ENCODE measurements around the gene TMEM50A. TPM values are rescaled to one million over a fixed set of nuclear protein-coding genes. Genes with fewer than 3 reads are reported as not detected.

The TMEM50A gene
- 94.5 and 106 TPM in 2 replicates for total RNA-seq

GRCh38 chr1:25338188-25338981 lies at the start of gene TMEM50A:
TMEM50A (plus strand) TSS chr1:25338334; CDS start chr1:25340487, 2,153 bp downstream.

Other genes with a start within 250 kb of the TMEM50A start
- 21.3 TPM in 2 replicates for gene SYF2, start 105.8 kb upstream of the TMEM50A start, total RNA-seq
- 89.6 and 104 TPM in 2 replicates for gene RSRP1, start 90.9 kb upstream of the TMEM50A start, total RNA-seq
- not detected in 2 replicates for gene RHD, start 65.8 kb upstream of the TMEM50A start, total RNA-seq
- 0.61 and 0.65 TPM in 2 replicates for gene RHCE, start 82.5 kb downstream of the TMEM50A start, total RNA-seq
- gene MACO1, start 92.6 kb downstream of the TMEM50A start, total RNA-seq = 20.6 and 21.6 TPM in 2 replicates
- gene LDLRAP1, start 205.3 kb downstream of the TMEM50A start, total RNA-seq = 41.7 and 44.1 TPM in 2 replicates

Measured in hair follicle dermal papilla cell (primary cell).